ENCODE results near the gene EDARADD.

DNA sequence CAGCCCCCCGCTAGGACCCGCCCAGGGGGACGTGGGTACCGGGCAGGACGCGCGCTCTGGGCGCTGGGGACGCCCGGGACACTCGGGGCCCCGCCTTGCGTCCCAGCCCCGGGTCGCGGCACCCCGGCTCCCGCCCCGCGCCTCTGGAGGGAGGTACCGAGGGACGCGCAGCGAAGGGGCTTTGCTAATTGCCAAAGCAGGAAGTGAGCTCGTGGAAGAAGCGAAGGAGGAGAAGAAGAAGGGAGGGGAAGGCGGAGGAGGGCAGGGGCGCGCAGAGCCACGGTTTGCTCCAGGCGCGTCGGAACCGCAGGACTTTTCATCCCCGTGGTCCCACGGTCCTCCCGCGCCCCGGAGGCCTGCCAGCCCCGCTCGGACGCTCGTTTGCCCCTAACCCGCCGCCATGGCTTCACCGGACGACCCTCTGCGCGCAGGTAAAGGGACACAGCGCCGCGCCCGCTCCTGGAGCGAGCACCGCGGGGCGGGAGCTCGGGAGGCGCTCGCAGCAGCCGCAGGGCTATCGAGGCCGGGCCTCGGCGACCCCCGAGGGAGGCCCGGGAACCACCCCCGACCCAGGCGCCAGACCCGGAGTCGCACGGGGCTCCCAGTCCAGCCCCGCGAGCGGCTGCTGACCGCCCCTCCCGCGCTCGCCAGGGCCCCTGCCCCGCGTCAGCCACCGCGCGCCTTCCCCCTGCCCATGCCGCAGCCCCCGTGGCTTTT is 1.3 kb downstream of the EDARADD start:
- TF ChIP-seq RAD21 (IDR thresholded peaks at IDR 0.05 in 1 of 2, conservative IDR thresholded peaks at IDR 0.05 in 1 of 2; ENCODE audit: low read depth in 2 of 2, low read length in 2 of 2), result no peak
- TF ChIP-seq, protein P1, sequence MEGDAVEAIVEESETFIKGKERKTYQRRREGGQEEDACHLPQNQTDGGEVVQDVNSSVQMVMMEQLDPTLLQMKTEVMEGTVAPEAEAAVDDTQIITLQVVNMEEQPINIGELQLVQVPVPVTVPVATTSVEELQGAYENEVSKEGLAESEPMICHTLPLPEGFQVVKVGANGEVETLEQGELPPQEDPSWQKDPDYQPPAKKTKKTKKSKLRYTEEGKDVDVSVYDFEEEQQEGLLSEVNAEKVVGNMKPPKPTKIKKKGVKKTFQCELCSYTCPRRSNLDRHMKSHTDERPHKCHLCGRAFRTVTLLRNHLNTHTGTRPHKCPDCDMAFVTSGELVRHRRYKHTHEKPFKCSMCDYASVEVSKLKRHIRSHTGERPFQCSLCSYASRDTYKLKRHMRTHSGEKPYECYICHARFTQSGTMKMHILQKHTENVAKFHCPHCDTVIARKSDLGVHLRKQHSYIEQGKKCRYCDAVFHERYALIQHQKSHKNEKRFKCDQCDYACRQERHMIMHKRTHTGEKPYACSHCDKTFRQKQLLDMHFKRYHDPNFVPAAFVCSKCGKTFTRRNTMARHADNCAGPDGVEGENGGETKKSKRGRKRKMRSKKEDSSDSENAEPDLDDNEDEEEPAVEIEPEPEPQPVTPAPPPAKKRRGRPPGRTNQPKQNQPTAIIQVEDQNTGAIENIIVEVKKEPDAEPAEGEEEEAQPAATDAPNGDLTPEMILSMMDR (IDR thresholded peaks at IDR 0.05; ENCODE audit: control extremely low read depth in 1 of 3, insufficient read depth in 1 of 3, low read depth in 1 of 3, low read length in 3 of 3), result no peak
- TF ChIP-seq RFX5 (IDR thresholded peaks at IDR 0.05; ENCODE audit: borderline replicate concordance, low read depth, low read length), result no peak
- TF ChIP-seq, protein P2, sequence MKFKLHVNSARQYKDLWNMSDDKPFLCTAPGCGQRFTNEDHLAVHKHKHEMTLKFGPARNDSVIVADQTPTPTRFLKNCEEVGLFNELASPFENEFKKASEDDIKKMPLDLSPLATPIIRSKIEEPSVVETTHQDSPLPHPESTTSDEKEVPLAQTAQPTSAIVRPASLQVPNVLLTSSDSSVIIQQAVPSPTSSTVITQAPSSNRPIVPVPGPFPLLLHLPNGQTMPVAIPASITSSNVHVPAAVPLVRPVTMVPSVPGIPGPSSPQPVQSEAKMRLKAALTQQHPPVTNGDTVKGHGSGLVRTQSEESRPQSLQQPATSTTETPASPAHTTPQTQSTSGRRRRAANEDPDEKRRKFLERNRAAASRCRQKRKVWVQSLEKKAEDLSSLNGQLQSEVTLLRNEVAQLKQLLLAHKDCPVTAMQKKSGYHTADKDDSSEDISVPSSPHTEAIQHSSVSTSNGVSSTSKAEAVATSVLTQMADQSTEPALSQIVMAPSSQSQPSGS (IDR thresholded peaks at IDR 0.05; ENCODE audit: low read length), result no peak
- no peak for TF ChIP-seq POLR2A (IDR thresholded peaks at IDR 0.05; ENCODE audit: control extremely low read depth in 1 of 2, low read depth in 2 of 2, low read length in 2 of 2)
- TF ChIP-seq, protein P3, sequence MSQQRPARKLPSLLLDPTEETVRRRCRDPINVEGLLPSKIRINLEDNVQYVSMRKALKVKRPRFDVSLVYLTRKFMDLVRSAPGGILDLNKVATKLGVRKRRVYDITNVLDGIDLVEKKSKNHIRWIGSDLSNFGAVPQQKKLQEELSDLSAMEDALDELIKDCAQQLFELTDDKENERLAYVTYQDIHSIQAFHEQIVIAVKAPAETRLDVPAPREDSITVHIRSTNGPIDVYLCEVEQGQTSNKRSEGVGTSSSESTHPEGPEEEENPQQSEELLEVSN (IDR thresholded peaks at IDR 0.05), result no peak
- no peak for TF ChIP-seq CEBPB (IDR thresholded peaks at IDR 0.05; ENCODE audit: low read depth, low read length)
- TF ChIP-seq BACH1 (IDR thresholded peaks at IDR 0.05; ENCODE audit: low read length), result no peak
- no peak for TF ChIP-seq SIX5 (IDR thresholded peaks at IDR 0.05; ENCODE audit: low read depth, low read length)
- TF ChIP-seq, protein P4, sequence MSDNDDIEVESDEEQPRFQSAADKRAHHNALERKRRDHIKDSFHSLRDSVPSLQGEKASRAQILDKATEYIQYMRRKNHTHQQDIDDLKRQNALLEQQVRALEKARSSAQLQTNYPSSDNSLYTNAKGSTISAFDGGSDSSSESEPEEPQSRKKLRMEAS (IDR thresholded peaks at IDR 0.05), result peak; percentile 40; the same call in 1 of the 2 replicates
- TF ChIP-seq EZH2 (IDR thresholded peaks at IDR 0.05; ENCODE audit: low read depth, low read length, severe bottlenecking), result no peak
- no peak for TF ChIP-seq SIRT6 (IDR thresholded peaks at IDR 0.05; ENCODE audit: low read length)
- TF ChIP-seq BRCA1 (IDR thresholded peaks at IDR 0.05; ENCODE audit: low read depth, low read length), result no peak
- no peak for TF ChIP-seq YY1 (IDR thresholded peaks at IDR 0.05; ENCODE audit: low read depth, low read length)
